ENCODE measurements around the gene UVRAG.

UVRAG gene

GRCh38 chr11:75944515-75944914 is 129.5 kb downstream of the UVRAG start:
- no peak for DNase-seq (ENCODE audit: low spot score)
- in situ Hi-C loops (cut with MboI; ENCODE audit: low sequenced_read_pairs, unreplicated experiment), result no loop called here
- TF ChIP-seq, protein P1, sequence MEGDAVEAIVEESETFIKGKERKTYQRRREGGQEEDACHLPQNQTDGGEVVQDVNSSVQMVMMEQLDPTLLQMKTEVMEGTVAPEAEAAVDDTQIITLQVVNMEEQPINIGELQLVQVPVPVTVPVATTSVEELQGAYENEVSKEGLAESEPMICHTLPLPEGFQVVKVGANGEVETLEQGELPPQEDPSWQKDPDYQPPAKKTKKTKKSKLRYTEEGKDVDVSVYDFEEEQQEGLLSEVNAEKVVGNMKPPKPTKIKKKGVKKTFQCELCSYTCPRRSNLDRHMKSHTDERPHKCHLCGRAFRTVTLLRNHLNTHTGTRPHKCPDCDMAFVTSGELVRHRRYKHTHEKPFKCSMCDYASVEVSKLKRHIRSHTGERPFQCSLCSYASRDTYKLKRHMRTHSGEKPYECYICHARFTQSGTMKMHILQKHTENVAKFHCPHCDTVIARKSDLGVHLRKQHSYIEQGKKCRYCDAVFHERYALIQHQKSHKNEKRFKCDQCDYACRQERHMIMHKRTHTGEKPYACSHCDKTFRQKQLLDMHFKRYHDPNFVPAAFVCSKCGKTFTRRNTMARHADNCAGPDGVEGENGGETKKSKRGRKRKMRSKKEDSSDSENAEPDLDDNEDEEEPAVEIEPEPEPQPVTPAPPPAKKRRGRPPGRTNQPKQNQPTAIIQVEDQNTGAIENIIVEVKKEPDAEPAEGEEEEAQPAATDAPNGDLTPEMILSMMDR (IDR thresholded peaks at IDR 0.05; ENCODE audit: borderline replicate concordance, control extremely low read depth, extremely low read depth, insufficient read depth, missing control alignments), result no peak

DNA sequence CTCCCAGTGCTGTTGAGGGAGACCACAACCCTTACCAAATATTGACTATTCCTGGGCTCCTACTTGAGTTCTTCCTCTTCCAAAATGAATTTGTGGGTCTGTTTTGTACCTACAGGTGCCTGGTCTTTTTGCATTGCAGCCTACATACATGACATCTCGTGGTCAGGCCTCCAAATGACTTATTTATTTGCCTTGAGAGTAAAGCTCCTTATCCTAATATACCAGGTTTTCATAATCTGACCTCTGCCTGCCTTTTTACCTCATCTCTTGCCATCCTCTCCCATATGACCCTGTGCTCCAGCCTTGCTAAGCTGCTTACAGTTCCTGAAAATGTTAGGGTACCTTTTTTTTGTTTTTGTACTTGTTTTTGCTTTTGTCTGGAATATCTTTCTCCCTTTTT is 130.4 kb downstream of the UVRAG start:
- DNase-seq (ENCODE audit: low spot score), result no peak
- in situ Hi-C loops (cut with MboI; ENCODE audit: low sequenced_read_pairs, unreplicated experiment), result no loop called here
- TF ChIP-seq, protein P1 (IDR thresholded peaks at IDR 0.05; ENCODE audit: borderline replicate concordance, control extremely low read depth, extremely low read depth, insufficient read depth, missing control alignments), result no peak

GRCh38 chr11:75945947-75946346 is 130.9 kb downstream of the UVRAG start:
- in situ Hi-C loops (cut with MboI; ENCODE audit: low sequenced_read_pairs, unreplicated experiment), result no loop called here
- DNase-seq (ENCODE audit: low spot score), result no peak
- TF ChIP-seq, protein P1 (IDR thresholded peaks at IDR 0.05; ENCODE audit: borderline replicate concordance, control extremely low read depth, extremely low read depth, insufficient read depth, missing control alignments), result no peak

DNA sequence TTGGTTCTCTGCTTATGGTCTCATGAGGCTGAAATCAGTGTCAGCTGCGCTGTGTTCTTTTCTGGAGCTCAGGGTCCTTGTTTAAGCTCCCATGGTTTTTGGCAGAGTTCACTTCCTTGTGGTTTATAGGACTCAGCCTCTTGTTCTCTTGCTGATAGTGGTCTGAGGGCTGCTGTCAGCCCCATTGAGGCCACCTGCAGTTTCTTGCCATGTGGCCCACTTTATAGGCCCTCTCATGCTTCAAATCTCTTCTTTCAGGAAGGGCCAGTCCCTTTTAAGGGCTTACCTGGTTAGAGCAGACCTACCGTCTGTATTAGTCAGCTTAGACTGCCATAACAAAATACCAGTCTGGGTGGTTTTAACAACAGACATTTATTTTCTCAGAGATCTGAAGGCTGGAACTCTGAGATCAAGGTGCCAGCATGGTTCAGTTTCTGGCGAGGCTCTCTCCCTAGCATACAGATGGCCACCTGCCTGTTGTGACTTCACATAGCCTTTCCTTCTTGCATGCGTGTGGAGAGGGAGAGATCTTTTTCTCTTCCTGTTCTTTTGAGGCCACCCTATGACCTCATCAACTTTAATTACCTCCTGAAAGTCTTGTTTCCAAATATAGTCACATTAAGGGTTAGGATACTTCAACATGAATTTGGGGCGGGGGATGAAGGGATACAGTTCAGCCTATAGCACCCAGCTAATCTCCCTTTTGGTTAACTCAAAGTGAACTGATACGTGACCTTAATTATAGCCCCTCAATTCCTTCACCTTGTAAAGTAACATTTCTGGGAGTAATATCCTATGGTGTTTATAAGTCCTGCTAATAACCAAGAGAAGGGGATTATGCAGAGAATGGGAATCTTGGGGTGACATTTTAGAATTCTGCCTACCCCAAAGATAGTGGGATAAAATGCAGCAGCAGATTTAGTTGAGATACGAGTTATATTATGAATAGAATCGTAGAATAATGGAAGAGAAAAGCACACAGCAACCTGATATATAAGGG is 131.8 kb downstream of the UVRAG start:
- no peak for DNase-seq (ENCODE audit: low spot score)
- TF ChIP-seq, protein P1 (IDR thresholded peaks at IDR 0.05; ENCODE audit: borderline replicate concordance, control extremely low read depth, extremely low read depth, insufficient read depth, missing control alignments), result no peak
- in situ Hi-C loops (cut with MboI; ENCODE audit: low sequenced_read_pairs, unreplicated experiment), result no loop called here

GRCh38 chr11:75949023-75949672 is 134.1 kb downstream of the UVRAG start:
- no peak for DNase-seq (ENCODE audit: low spot score)
- in situ Hi-C loops (cut with MboI; ENCODE audit: low sequenced_read_pairs, unreplicated experiment), result no loop called here
- TF ChIP-seq, protein P1 (IDR thresholded peaks at IDR 0.05; ENCODE audit: borderline replicate concordance, control extremely low read depth, extremely low read depth, insufficient read depth, missing control alignments), result no peak

DNA sequence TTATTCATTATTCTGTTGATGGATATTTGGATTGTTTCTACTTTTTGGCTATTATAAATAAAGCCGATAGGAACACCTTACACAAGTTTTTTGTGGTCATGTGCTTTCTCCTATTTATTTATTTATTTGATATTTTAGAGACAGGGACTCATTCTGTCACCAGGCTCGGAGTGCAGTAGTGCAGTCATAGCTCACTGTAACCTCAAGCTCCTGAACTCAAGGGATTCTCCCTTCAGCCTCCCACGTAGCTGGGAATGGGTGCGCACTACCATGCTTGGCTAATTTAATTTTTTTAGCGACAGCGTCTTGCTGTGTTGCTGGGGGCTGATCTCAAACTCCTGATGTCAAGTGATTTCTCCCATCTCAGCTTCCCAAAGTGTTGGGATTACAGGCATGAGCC is 135.1 kb downstream of the UVRAG start:
- TF ChIP-seq, protein P1 (IDR thresholded peaks at IDR 0.05; ENCODE audit: borderline replicate concordance, control extremely low read depth, extremely low read depth, insufficient read depth, missing control alignments), result no peak
- in situ Hi-C loops (cut with MboI; ENCODE audit: low sequenced_read_pairs, unreplicated experiment), result no loop called here
- DNase-seq (ENCODE audit: low spot score), result no peak
